ENCODE measurements around the gene SNAPC4.
A peak's percentile ranks its signal among the peaks of the same experiment; 100 is the strongest.
"Not testable (repeated sequence)": the region's sequence is repeated elsewhere in the genome, so short reads cannot be mapped to it uniquely, and the experiment has no call there.

The SNAPC4 gene

GRCh38 chr9:136432591-136432990, 32.6 kb upstream of the SNAPC4 start:
- DNase-seq (ENCODE audit: low read depth): no peak

- DNase-seq (ENCODE audit: low read depth): no peak
These were observed 31.9 kb upstream of the SNAPC4 start for GRCh38 chr9:136431782-136432350.

GRCh38 chr9:136430588-136431234, 30.7 kb upstream of the SNAPC4 start:
- DNase-seq (ENCODE audit: low read depth): no peak

GRCh38 chr9:136429683-136430491, 29.9 kb upstream of the SNAPC4 start:
- no peak for DNase-seq (ENCODE audit: low read depth)

- DNase-seq (ENCODE audit: low read depth): no peak
These were observed 29.2 kb upstream of the SNAPC4 start for GRCh38 chr9:136429075-136429628.

GRCh38 chr9:136426787-136427186, 26.8 kb upstream of the SNAPC4 start:
- DNase-seq (ENCODE audit: low read depth): no peak

GRCh38 chr9:136425367-136425766, 25.4 kb upstream of the SNAPC4 start:
- DNase-seq (ENCODE audit: low read depth): not testable (repeated sequence)

GRCh38 chr9:136424750-136425362, 24.9 kb upstream of the SNAPC4 start:
- DNase-seq (ENCODE audit: low read depth): no peak

GRCh38 chr9:136423432-136424146, 23.6 kb upstream of the SNAPC4 start:
- no peak for DNase-seq (ENCODE audit: low read depth)

- DNase-seq (ENCODE audit: low read depth): no peak
These were observed 22.9 kb upstream of the SNAPC4 start for GRCh38 chr9:136422876-136423275.

- DNase-seq (ENCODE audit: low read depth): no peak
These were observed 21.8 kb upstream of the SNAPC4 start for GRCh38 chr9:136421791-136422190.

GRCh38 chr9:136419092-136419420, 19.1 kb upstream of the SNAPC4 start:
- no peak for DNase-seq (ENCODE audit: low read depth)

GRCh38 chr9:136418182-136419091, 18.5 kb upstream of the SNAPC4 start:
- no peak for DNase-seq (ENCODE audit: low read depth)

- no peak for DNase-seq (ENCODE audit: low read depth)
These were observed 16.9 kb upstream of the SNAPC4 start for GRCh38 chr9:136416914-136417313.

- no peak for DNase-seq (ENCODE audit: low read depth)
These were observed 16.5 kb upstream of the SNAPC4 start for GRCh38 chr9:136416427-136416826.

GRCh38 chr9:136412962-136413361, 13.0 kb upstream of the SNAPC4 start:
- DNase-seq (ENCODE audit: low read depth): no peak

- no peak for DNase-seq (ENCODE audit: low read depth)
These were observed 11.4 kb upstream of the SNAPC4 start for GRCh38 chr9:136411378-136411777.

- DNase-seq (ENCODE audit: low read depth): peak; percentile 64
These were observed 10.7 kb upstream of the SNAPC4 start, which contains the start of the genes ENTR1 and PMPCA for GRCh38 chr9:136410500-136411287. TSS of gene ENTR1 (minus strand) at chr9:136410614. CDS start at chr9:136410397, 217 bp downstream. TSS of gene PMPCA (plus strand) at chr9:136410658. CDS start at chr9:136410669, 11 bp downstream.

- no peak for DNase-seq (ENCODE audit: low read depth)
These were observed 9.8 kb upstream of the SNAPC4 start for GRCh38 chr9:136409557-136410455.
